ENCODE results near the gene TNS3.

- TF ChIP-seq CTCF (conservative IDR thresholded peaks at IDR 0.05 in 1 of 2, IDR thresholded peaks at IDR 0.05 in 1 of 2; ENCODE audit: extremely low read depth in 1 of 2, insufficient read depth in 1 of 2, low read depth in 1 of 2, low read length in 2 of 2) = no peak
- no peak for TF ChIP-seq EZH2 (IDR thresholded peaks at IDR 0.05; ENCODE audit: borderline replicate concordance, low read length)
Measured at GRCh38 chr7:47330561-47331178, 251.2 kb downstream of the TNS3 start.
